Right atrium auricular region (tissue), 2 donors: ENCODE measurements around the gene EEF2K. TPM values are rescaled to one million over a fixed set of nuclear protein-coding genes. Genes with fewer than 3 reads are reported as not detected.

Experiments
- DNase-seq: peaks from one replicate; pipeline ENCODE4 v3.0.0-alpha.2; 2019; ENCODE audit warnings: low spot score
- H3K27ac ChIP-seq, 2 donors: fragments of 200-600 bp; sonication (generic); 1 replicate in 1 of 2; 2 replicates in 1 of 2; pipeline ENCODE4 v1.5.1; 2016 to 2019
- H3K27me3 ChIP-seq, 2 donors: fragments of 200-600 bp; sonication (generic); one replicate each; pipeline versions ENCODE4 v1.5.1 to v1.6.0; 2017 to 2019
- H3K36me3 ChIP-seq: fragments of 200-600 bp; sonication (generic); one replicate; pipeline ENCODE4 v1.5.1; 2016
- H3K4me1 ChIP-seq, 2 donors: fragments of 200-600 bp; sonication (generic); one replicate each; pipeline versions ENCODE4 v1.5.1 to v1.6.0; 2017 to 2019
- H3K4me3 ChIP-seq, 2 donors: fragments of 200-600 bp; sonication (generic); 1 replicate in 1 of 2; 2 replicates in 1 of 2; pipeline ENCODE4 v1.5.1; 2017 to 2019; ENCODE audit warnings: mild to moderate bottlenecking in 1 of 2, moderate library complexity in 1 of 2
- H3K9me3 ChIP-seq, 2 donors: fragments of 200-600 bp; sonication (generic); one replicate each; pipeline ENCODE4 v1.5.1; 2019
- CTCF ChIP-seq, 2 donors: fragments of 200-600 bp; sonication (generic); IDR thresholded peaks; one replicate each; pipeline ENCODE4 v1.5.1; 2019; ENCODE audit warnings: antibody characterized with exemption in 2 of 2
- total RNA-seq, 2 donors: library from RNA; depleted of rRNA; stranded (reverse); fragments of >200 nt; gene quantifications; one replicate each; pipeline ENCODE4 v1.1.0, GENCODE V29; 2016

The EEF2K gene
- total RNA-seq, 2 donors from 2014 or later: 12.9 to 18.9 TPM

GRCh38 chr16:22322741-22323140 is 116.7 kb downstream of the EEF2K start:
- H3K27me3 ChIP-seq: no peaks in the 10 kb centered on the region
- DNase-seq: no peak
- no peak overlapping the region for H3K27ac ChIP-seq
- peaks cover 91% of the 10 kb centered on the region for H3K36me3 ChIP-seq
- peaks cover 0 to 4% of the 10 kb centered on the region in 2 donors for H3K4me1 ChIP-seq
- no peak overlapping the region for H3K4me3 ChIP-seq
- no peaks in the 10 kb centered on the region for H3K9me3 ChIP-seq
- TF ChIP-seq CTCF (IDR thresholded peaks at IDR 0.05): no peak

GRCh38 chr16:22323173-22323958 is 117.3 kb downstream of the EEF2K start:
- DNase-seq: no peak
- Histone ChIP-seq H3K27me3 (no peaks in the 10 kb centered on the region), H3K36me3 (peaks cover 92% of the 10 kb centered on the region), H3K27ac (no peak overlapping the region), H3K4me3 (no peak overlapping the region), H3K4me1 (peaks cover 0 to 4% of the 10 kb centered on the region in 2 donors), H3K9me3 (no peaks in the 10 kb centered on the region)
- TF ChIP-seq CTCF (IDR thresholded peaks at IDR 0.05): no peak

GRCh38 chr16:22323959-22324786 is 118.1 kb downstream of the EEF2K start:
- H3K9me3 ChIP-seq: no peaks in the 10 kb centered on the region
- H3K36me3 ChIP-seq: peaks cover 92% of the 10 kb centered on the region
- no peak for DNase-seq
- H3K27ac ChIP-seq: no peak overlapping the region
- no peak for TF ChIP-seq CTCF (IDR thresholded peaks at IDR 0.05)
- H3K4me1 ChIP-seq: peaks cover 0 to 4% of the 10 kb centered on the region in 2 donors
- H3K4me3 ChIP-seq: no peak overlapping the region
- no peaks in the 10 kb centered on the region for H3K27me3 ChIP-seq

- TF ChIP-seq CTCF (IDR thresholded peaks at IDR 0.05): no peak
- no peak overlapping the region for H3K4me3 ChIP-seq
- DNase-seq: no peak
- H3K36me3 ChIP-seq: peaks cover 90% of the 10 kb centered on the region
- no peaks in the 10 kb centered on the region for H3K9me3 ChIP-seq
- no peak overlapping the region for H3K27ac ChIP-seq
- H3K27me3 ChIP-seq: no peaks in the 10 kb centered on the region
- peaks cover 0 to 4% of the 10 kb centered on the region in 2 donors for H3K4me1 ChIP-seq
Measured at GRCh38 chr16:22324787-22325597, 118.9 kb downstream of the EEF2K start.

- Histone ChIP-seq H3K4me1 (peaks cover 0 to 4% of the 10 kb centered on the region in 2 donors), H3K36me3 (peaks cover 82% of the 10 kb centered on the region), H3K27me3 (no peaks in the 10 kb centered on the region), H3K4me3 (no peak overlapping the region), H3K9me3 (no peaks in the 10 kb centered on the region), H3K27ac (no peak overlapping the region)
- no peak for TF ChIP-seq CTCF (IDR thresholded peaks at IDR 0.05)
- DNase-seq: no peak
Measured at GRCh38 chr16:22325598-22326368, 119.7 kb downstream of the EEF2K start.
